Measurements from ENCODE around the gene SLC9A7.

Gene SLC9A7

GRCh38 chrX:46573331-46573891 is 185.5 kb downstream of the SLC9A7 start, which contains the start of gene CHST7:
CHST7 (plus strand) TSS chrX:46573765; CDS start chrX:46573932, 167 bp downstream.
- Histone ChIP-seq H3K4me2 (ENCODE audit: low read length) (peak within 1 kb of the TSS; percentile 96), H4K12ac (ENCODE audit: low read depth, low read length) (peak within 1 kb of the TSS; percentile 57), H3K4me1 (ENCODE audit: control insufficient read depth in 1 of 2, insufficient read depth in 2 of 2, low read length in 2 of 2) (peaks cover 11 to 14% of the 10 kb centered on the region in 2 experiments), H4K91ac (ENCODE audit: low read depth, low read length) (no peak within 1 kb of the TSS), H3K4ac (ENCODE audit: low read depth, low read length) (no peak within 1 kb of the TSS), H2AK5ac (ENCODE audit: low read length) (no peak within 1 kb of the TSS), H2BK12ac (ENCODE audit: low read length) (no peak within 1 kb of the TSS), H3K9ac (ENCODE audit: low read length) (no peak within 1 kb of the TSS), H2AFZ (ENCODE audit: insufficient read depth, low read length, poor library complexity) (peak within 1 kb of the TSS; percentile 30), H2BK120ac (ENCODE audit: insufficient read depth, low read length, poor library complexity) (no peak within 1 kb of the TSS), H3K18ac (ENCODE audit: low read length) (peak within 1 kb of the TSS; percentile 40), H3K14ac (ENCODE audit: low read length) (peak within 1 kb of the TSS; percentile 37), H3K27me3 (ENCODE audit: insufficient read depth, low read length) (no peaks in the 10 kb centered on the region), H3K79me1 (ENCODE audit: low read length) (no peaks in the 10 kb centered on the region), H4K8ac (ENCODE audit: low read depth, low read length) (peak within 1 kb of the TSS; percentile 45), H3K36me3 (ENCODE audit: control insufficient read depth in 1 of 2, insufficient read depth in 2 of 2, low read length in 2 of 2) (no peaks in the 10 kb centered on the region), H3K27ac (ENCODE audit: low read depth, low read length) (no peak within 1 kb of the TSS), H3K4me3 (ENCODE audit: low read depth, low read length) (peak within 1 kb of the TSS; percentile 74), H3K23ac (ENCODE audit: low read length) (no peak within 1 kb of the TSS), H3K79me2 (ENCODE audit: control insufficient read depth, insufficient read depth, low read length, poor library complexity) (peaks cover 2% of the 10 kb centered on the region), H2BK5ac (ENCODE audit: low read depth, low read length, poor library complexity) (no peak within 1 kb of the TSS), H3K9me3 (ENCODE audit: insufficient read depth, low read depth, low read length) (no peaks in the 10 kb centered on the region)
- no CpG with 5 or more reads among the region's 35 CpGs for WGBS (ENCODE audit: extremely low coverage, insufficient coverage, insufficient read length)
- DNase-seq: peak in 1 of 2 donors; percentile 37

- Histone ChIP-seq H4K12ac (ENCODE audit: low read depth, low read length) (no peak overlapping the region), H3K27ac (ENCODE audit: low read depth, low read length) (no peak overlapping the region), H3K27me3 (ENCODE audit: insufficient read depth, low read length) (no peaks in the 10 kb centered on the region), H3K9ac (ENCODE audit: low read length) (no peak overlapping the region), H3K79me1 (ENCODE audit: low read length) (no peaks in the 10 kb centered on the region), H3K14ac (ENCODE audit: low read length) (no peak overlapping the region), H3K4me2 (ENCODE audit: low read length) (no peak overlapping the region), H3K36me3 (ENCODE audit: control insufficient read depth in 1 of 2, insufficient read depth in 2 of 2, low read length in 2 of 2) (no peaks in the 10 kb centered on the region), H2BK12ac (ENCODE audit: low read length) (no peak overlapping the region), H4K91ac (ENCODE audit: low read depth, low read length) (no peak overlapping the region), H2BK5ac (ENCODE audit: low read depth, low read length, poor library complexity) (no peak overlapping the region), H3K23ac (ENCODE audit: low read length) (no peak overlapping the region), H4K8ac (ENCODE audit: low read depth, low read length) (no peak overlapping the region), H2AFZ (ENCODE audit: insufficient read depth, low read length, poor library complexity) (no peak overlapping the region), H3K18ac (ENCODE audit: low read length) (no peak overlapping the region), H3K4ac (ENCODE audit: low read depth, low read length) (no peak overlapping the region), H3K4me1 (ENCODE audit: control insufficient read depth in 1 of 2, insufficient read depth in 2 of 2, low read length in 2 of 2) (peaks cover 11 to 14% of the 10 kb centered on the region in 2 experiments), H3K4me3 (ENCODE audit: low read depth, low read length) (no peak overlapping the region), H2BK120ac (ENCODE audit: insufficient read depth, low read length, poor library complexity) (no peak overlapping the region), H3K79me2 (ENCODE audit: control insufficient read depth, insufficient read depth, low read length, poor library complexity) (peaks cover 2% of the 10 kb centered on the region), H2AK5ac (ENCODE audit: low read length) (no peak overlapping the region), H3K9me3 (ENCODE audit: insufficient read depth, low read depth, low read length) (no peaks in the 10 kb centered on the region)
- DNase-seq: no peak
- WGBS (ENCODE audit: extremely low coverage, insufficient coverage, insufficient read length): no CpG with 5 or more reads among the region's 5 CpGs
Observed at GRCh38 chrX:46572340-46572936, 186.5 kb downstream of the SLC9A7 start.

- Histone ChIP-seq H2BK12ac (ENCODE audit: low read length) (no peak overlapping the region), H3K9ac (ENCODE audit: low read length) (no peak overlapping the region), H3K79me2 (ENCODE audit: control insufficient read depth, insufficient read depth, low read length, poor library complexity) (peaks cover 2% of the 10 kb centered on the region), H3K4ac (ENCODE audit: low read depth, low read length) (no peak overlapping the region), H3K36me3 (ENCODE audit: control insufficient read depth in 1 of 2, insufficient read depth in 2 of 2, low read length in 2 of 2) (no peaks in the 10 kb centered on the region), H3K27me3 (ENCODE audit: insufficient read depth, low read length) (no peaks in the 10 kb centered on the region), H2AFZ (ENCODE audit: insufficient read depth, low read length, poor library complexity) (no peak overlapping the region), H3K18ac (ENCODE audit: low read length) (no peak overlapping the region), H3K27ac (ENCODE audit: low read depth, low read length) (no peak overlapping the region), H3K4me3 (ENCODE audit: low read depth, low read length) (no peak overlapping the region), H2BK120ac (ENCODE audit: insufficient read depth, low read length, poor library complexity) (no peak overlapping the region), H3K4me1 (ENCODE audit: control insufficient read depth in 1 of 2, insufficient read depth in 2 of 2, low read length in 2 of 2) (peaks cover 11 to 14% of the 10 kb centered on the region in 2 experiments), H4K12ac (ENCODE audit: low read depth, low read length) (no peak overlapping the region), H3K14ac (ENCODE audit: low read length) (no peak overlapping the region), H3K79me1 (ENCODE audit: low read length) (no peaks in the 10 kb centered on the region), H2BK5ac (ENCODE audit: low read depth, low read length, poor library complexity) (no peak overlapping the region), H4K8ac (ENCODE audit: low read depth, low read length) (no peak overlapping the region), H3K23ac (ENCODE audit: low read length) (no peak overlapping the region), H2AK5ac (ENCODE audit: low read length) (no peak overlapping the region), H4K91ac (ENCODE audit: low read depth, low read length) (no peak overlapping the region), H3K4me2 (ENCODE audit: low read length) (no peak overlapping the region), H3K9me3 (ENCODE audit: insufficient read depth, low read depth, low read length) (no peaks in the 10 kb centered on the region)
- no peak for DNase-seq
- WGBS (ENCODE audit: extremely low coverage, insufficient coverage, insufficient read length): no CpG with 5 or more reads among the region's 10 CpGs
Observed at GRCh38 chrX:46571423-46572339, 187.2 kb downstream of the SLC9A7 start.

GRCh38 chrX:46569621-46570020 is 189.3 kb downstream of the SLC9A7 start:
- Histone ChIP-seq H3K4me2 (ENCODE audit: low read length) (no peak overlapping the region), H3K79me2 (ENCODE audit: control insufficient read depth, insufficient read depth, low read length, poor library complexity) (peaks cover 2% of the 10 kb centered on the region), H3K27ac (ENCODE audit: low read depth, low read length) (no peak overlapping the region), H2AFZ (ENCODE audit: insufficient read depth, low read length, poor library complexity) (no peak overlapping the region), H3K36me3 (ENCODE audit: control insufficient read depth in 1 of 2, insufficient read depth in 2 of 2, low read length in 2 of 2) (no peaks in the 10 kb centered on the region), H3K23ac (ENCODE audit: low read length) (no peak overlapping the region), H3K9me3 (ENCODE audit: insufficient read depth, low read depth, low read length) (no peaks in the 10 kb centered on the region), H3K27me3 (ENCODE audit: insufficient read depth, low read length) (no peaks in the 10 kb centered on the region), H3K14ac (ENCODE audit: low read length) (no peak overlapping the region), H3K4me1 (ENCODE audit: control insufficient read depth in 1 of 2, insufficient read depth in 2 of 2, low read length in 2 of 2) (peaks cover 3 to 4% of the 10 kb centered on the region in 2 experiments), H2BK12ac (ENCODE audit: low read length) (no peak overlapping the region), H3K18ac (ENCODE audit: low read length) (no peak overlapping the region), H2AK5ac (ENCODE audit: low read length) (no peak overlapping the region), H3K79me1 (ENCODE audit: low read length) (no peaks in the 10 kb centered on the region), H3K4ac (ENCODE audit: low read depth, low read length) (no peak overlapping the region), H2BK5ac (ENCODE audit: low read depth, low read length, poor library complexity) (no peak overlapping the region), H4K8ac (ENCODE audit: low read depth, low read length) (no peak overlapping the region), H3K9ac (ENCODE audit: low read length) (no peak overlapping the region), H3K4me3 (ENCODE audit: low read depth, low read length) (no peak overlapping the region), H2BK120ac (ENCODE audit: insufficient read depth, low read length, poor library complexity) (no peak overlapping the region), H4K12ac (ENCODE audit: low read depth, low read length) (no peak overlapping the region), H4K91ac (ENCODE audit: low read depth, low read length) (no peak overlapping the region)
- no peak for DNase-seq
